Activated naive CD4-positive, alpha-beta T cell (primary cell): ENCODE results near the gene EMC6.

Experiments used
- DNase-seq, 4 experiments: peaks; one replicate each; lab custom pipeline; 2025; lab: John Stamatoyannopoulos, UW

EMC6 gene

GRCh38 chr17:3710951-3711383, 42.4 kb downstream of the EMC6 start:
- DNase-seq = peak in 2 of 4 experiments; percentile 31 to 43

GRCh38 chr17:3712811-3713463, 44.3 kb downstream of the EMC6 start:
- no peak for DNase-seq

- no peak for DNase-seq
These were observed 46.7 kb downstream of the EMC6 start for GRCh38 chr17:3715296-3715695.

GRCh38 chr17:3718201-3718600, 49.6 kb downstream of the EMC6 start:
- DNase-seq = no peak

- DNase-seq = no peak
These were observed 50.7 kb downstream of the EMC6 start for GRCh38 chr17:3719265-3719664.
